HFF-Myc (cell line): Measurements from ENCODE around the gene MTX1.
"Not testable (repeated sequence)": the region's sequence is repeated elsewhere in the genome, so short reads cannot be mapped to it uniquely, and the experiment has no call there.

Experiments
- DNase-seq: peaks from one replicate; pipeline ENCODE4 v3.0.0-alpha.2; 2011; ENCODE audit warnings: low read depth; ENCODE audit errors: extremely low read depth
- H3K4me3 ChIP-seq: replicated peaks from 2 replicates; pipeline ENCODE4 v1.5.1; 2011; ENCODE audit warnings: low read depth, mild to moderate bottlenecking, control low read depth, low read length
- CTCF ChIP-seq: IDR thresholded peaks from 2 replicates; pipeline ENCODE4 v1.5.1; 2012; ENCODE audit warnings: mild to moderate bottlenecking, low read depth, low read length, control low read depth; ENCODE audit errors: missing control alignments

MTX1 gene

GRCh38 chr1:155167166-155168104, 41.1 kb upstream of the MTX1 start:
- DNase-seq = peak; percentile 77
- TF ChIP-seq CTCF = peak; percentile 90
- no peak overlapping the region for H3K4me3 ChIP-seq

- not testable (repeated sequence) for DNase-seq, H3K4me3 ChIP-seq
Observed at GRCh38 chr1:155168105-155168445, 40.4 kb upstream of the MTX1 start.

GRCh38 chr1:155168456-155169210, 39.9 kb upstream of the MTX1 start:
- DNase-seq = no peak
- no peak overlapping the region for H3K4me3 ChIP-seq
- no peak for TF ChIP-seq CTCF

- DNase-seq = no peak
- no peak for TF ChIP-seq CTCF
- H3K4me3 ChIP-seq = no peak overlapping the region
Observed at GRCh38 chr1:155169541-155169940, 39.0 kb upstream of the MTX1 start.

GRCh38 chr1:155170101-155170785, 38.3 kb upstream of the MTX1 start:
- DNase-seq = no peak
- TF ChIP-seq CTCF = no peak
- H3K4me3 ChIP-seq = no peak overlapping the region

GRCh38 chr1:155170806-155171205, 37.7 kb upstream of the MTX1 start:
- DNase-seq = no peak
- TF ChIP-seq CTCF = no peak
- H3K4me3 ChIP-seq = no peak overlapping the region
